Stimulated activated memory B cell treated with anti-CD40 and anti-IgM and Interleukin-4, amounts not matched to agents 10 μg/mL and 1 μg/mL and 100 μg/mL, for 72 hours (primary cell): ENCODE measurements around the gene LSM4.
"Not testable (repeated sequence)": the region's sequence is repeated elsewhere in the genome, so short reads cannot be mapped to it uniquely, and the experiment has no call there.

Experiments
- ATAC-seq: fragments of 150-1000 bp; cut with Tn5 transposase; 2 replicates; pipeline ENCODE4 v1.10.0; 2021
- H3K27ac Mint-ChIP-seq: one replicate; pipeline ENCODE4 v1.8.0; 2022; ENCODE audit warnings: mild to moderate bottlenecking, mixed read lengths
- H3K27me3 Mint-ChIP-seq: one replicate; pipeline ENCODE4 v1.8.0; 2022; ENCODE audit warnings: mixed read lengths
- H3K36me3 Mint-ChIP-seq: one replicate; pipeline ENCODE4 v1.8.0; 2022; ENCODE audit warnings: mixed read lengths
- H3K4me1 Mint-ChIP-seq: one replicate; pipeline ENCODE4 v1.8.0; 2022; ENCODE audit warnings: mixed read lengths
- H3K4me3 Mint-ChIP-seq: one replicate; pipeline ENCODE4 v1.8.0; 2022; ENCODE audit warnings: mild to moderate bottlenecking, moderate library complexity, mixed read lengths
- H3K9me3 Mint-ChIP-seq: one replicate; pipeline ENCODE4 v1.8.0; 2022; ENCODE audit warnings: mixed read lengths

The LSM4 gene

DNA sequence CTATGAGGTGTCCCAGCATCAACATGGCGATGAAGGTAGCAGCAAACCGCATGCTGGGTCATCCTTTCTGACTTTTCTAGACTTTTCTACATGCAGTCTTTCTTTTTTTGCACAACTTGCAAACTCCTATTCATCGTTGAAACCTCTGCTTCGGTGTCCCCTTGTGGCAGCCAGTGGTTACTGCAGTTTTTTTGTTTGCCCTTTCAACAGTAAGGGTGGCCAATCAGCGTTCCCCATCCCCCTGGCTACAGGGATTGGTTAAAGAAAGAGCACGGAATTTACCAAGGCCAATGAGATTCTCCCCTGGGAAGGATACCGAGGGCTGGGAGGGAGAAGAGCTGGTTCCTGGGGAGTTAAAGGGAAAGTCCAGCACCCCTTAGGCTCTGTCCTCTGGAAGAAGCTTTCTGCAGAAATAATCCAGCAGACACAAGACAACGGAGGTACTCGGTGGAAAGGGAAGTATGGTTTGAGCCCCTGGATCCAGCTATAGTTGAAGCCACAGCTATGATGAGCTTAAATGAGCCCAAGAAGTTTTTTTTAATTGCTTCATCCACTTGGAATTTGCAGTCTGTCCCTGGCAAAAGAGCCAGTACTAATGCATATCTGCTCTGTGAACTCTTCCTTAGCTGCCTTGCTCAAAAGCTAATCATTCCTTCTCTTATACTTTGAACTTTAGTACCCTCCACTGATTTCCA lies 5.6 kb upstream of the LSM4 start:
- Mint-ChIP-seq H3K27me3 (no peaks in the 10 kb centered on the region), H3K4me1 (peaks cover 19% of the 10 kb centered on the region), H3K9me3 (no peaks in the 10 kb centered on the region), H3K4me3 (peak overlapping the region; percentile 58), H3K27ac (peak overlapping the region; percentile 8), H3K36me3 (no peaks in the 10 kb centered on the region)
- ATAC-seq = peak; percentile 98

- no peaks in the 10 kb centered on the region for H3K36me3 Mint-ChIP-seq
- peaks cover 31% of the 10 kb centered on the region for H3K4me1 Mint-ChIP-seq
- H3K9me3 Mint-ChIP-seq = no peaks in the 10 kb centered on the region
- ATAC-seq = no peak
- H3K4me3 Mint-ChIP-seq = no peak overlapping the region
- no peaks in the 10 kb centered on the region for H3K27me3 Mint-ChIP-seq
- no peak overlapping the region for H3K27ac Mint-ChIP-seq
Observed at GRCh38 chr19:18326772-18327171, 3.9 kb upstream of the LSM4 start.

DNA sequence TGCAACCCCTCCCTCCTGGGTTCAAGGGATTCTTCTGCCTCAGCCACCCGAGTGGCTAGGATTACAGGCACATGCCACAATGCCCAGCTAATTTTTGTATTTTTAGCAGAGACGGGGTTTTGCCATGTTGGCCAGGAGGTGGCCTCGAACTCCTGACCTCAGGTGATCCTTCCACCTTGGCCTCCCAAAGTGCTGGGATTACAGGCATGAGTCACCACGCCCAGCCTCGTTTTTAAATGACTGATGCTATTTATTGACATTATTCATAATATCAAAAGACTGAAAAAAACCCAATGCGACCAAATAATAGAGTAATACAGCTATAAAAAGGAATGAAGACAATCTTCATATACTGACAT lies 1.5 kb upstream of the LSM4 start:
- H3K4me3 Mint-ChIP-seq, H3K9me3 Mint-ChIP-seq, ATAC-seq, H3K27me3 Mint-ChIP-seq: not testable (repeated sequence)
- Mint-ChIP-seq H3K36me3 (peaks cover 10% of the 10 kb centered on the region), H3K27ac (peak overlapping the region; percentile 84), H3K4me1 (peaks cover 50% of the 10 kb centered on the region)

GRCh38 chr19:18322318-18322758 lies 538 bp downstream of the LSM4 start:
- Mint-ChIP-seq H3K36me3 (peaks cover 10% of the 10 kb centered on the region), H3K27me3 (no peaks in the 10 kb centered on the region), H3K9me3 (no peaks in the 10 kb centered on the region), H3K4me3 (peak overlapping the region; percentile 82), H3K4me1 (peaks cover 57% of the 10 kb centered on the region), H3K27ac (peak overlapping the region; percentile 84)
- ATAC-seq = no peak

GRCh38 chr19:18321734-18322102 lies 1.2 kb downstream of the LSM4 start:
- Mint-ChIP-seq H3K4me1 (peaks cover 57% of the 10 kb centered on the region), H3K9me3 (no peaks in the 10 kb centered on the region), H3K27me3 (no peaks in the 10 kb centered on the region), H3K36me3 (peaks cover 10% of the 10 kb centered on the region), H3K4me3 (peak overlapping the region; percentile 82), H3K27ac (peak overlapping the region; percentile 84)
- ATAC-seq = no peak

DNA sequence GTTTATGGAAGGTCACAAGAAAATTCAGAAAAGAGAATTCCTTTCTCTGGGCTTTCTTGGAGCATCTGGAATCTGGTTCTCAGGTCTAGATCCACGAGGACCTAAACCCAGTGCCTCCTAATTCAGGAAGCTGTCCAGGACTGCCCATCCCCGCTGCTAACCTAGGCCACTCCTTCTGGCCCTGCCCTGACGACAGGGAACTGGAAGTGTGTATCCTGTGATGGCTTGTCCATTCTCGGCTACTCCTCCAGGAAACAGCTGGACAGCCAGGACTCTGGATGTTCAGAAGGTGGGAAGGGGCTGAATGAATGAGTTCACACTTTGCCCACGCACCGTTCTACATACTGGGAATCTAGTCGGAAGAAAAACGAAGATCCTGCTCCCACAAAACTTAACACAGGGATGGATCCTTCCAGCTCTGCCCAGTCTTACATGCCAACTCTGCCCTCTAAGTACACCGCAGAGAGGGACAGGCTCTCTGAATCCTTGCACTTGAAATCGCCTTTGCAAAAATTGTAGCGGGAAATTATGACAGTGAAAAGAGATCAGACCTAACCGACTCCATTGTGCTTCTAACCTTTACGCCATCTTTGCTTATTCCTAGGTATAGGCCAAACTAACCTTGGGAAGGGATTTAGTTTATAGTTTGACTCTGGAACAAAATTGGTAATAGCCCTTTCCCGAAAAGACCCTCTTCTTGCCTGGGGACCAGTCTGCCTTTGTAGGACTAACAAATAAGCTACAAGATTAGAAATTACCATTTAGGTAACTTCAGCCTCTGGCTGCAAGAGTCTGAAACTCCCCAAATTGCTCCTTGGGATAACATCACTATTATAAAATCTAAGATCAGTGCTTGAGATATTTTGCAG lies 1.8 kb downstream of the LSM4 start:
- Mint-ChIP-seq H3K4me3 (peak overlapping the region; percentile 82), H3K27ac (peak overlapping the region; percentile 84), H3K36me3 (peaks cover 10% of the 10 kb centered on the region), H3K9me3 (no peaks in the 10 kb centered on the region), H3K4me1 (peaks cover 63% of the 10 kb centered on the region), H3K27me3 (no peaks in the 10 kb centered on the region)
- no peak for ATAC-seq

DNA sequence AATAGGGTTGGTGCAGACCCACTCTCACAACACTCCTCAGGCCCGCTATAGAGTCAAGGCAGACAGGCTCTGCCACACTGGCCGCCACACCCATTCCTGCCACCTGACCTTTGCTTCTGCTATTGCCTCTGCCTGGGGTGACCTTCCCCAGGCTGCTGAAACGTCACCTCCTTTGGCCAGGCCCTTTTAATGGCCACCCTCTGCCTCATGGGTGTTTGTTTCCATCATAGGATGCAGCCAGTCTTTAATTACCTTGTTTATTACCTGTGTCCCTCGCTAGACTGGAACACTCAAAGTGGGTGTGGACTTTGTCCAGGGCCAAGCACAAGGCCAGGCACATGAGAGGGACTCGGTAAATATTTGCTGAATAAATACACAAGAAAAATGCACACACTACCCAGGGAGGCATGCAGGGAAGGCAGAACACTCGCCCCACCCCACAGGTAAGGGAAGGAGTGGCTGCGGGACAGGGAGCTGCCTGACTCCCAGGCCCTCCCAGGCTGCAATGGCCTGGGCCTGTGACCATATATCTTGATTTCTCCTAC lies 3.2 kb downstream of the LSM4 start:
- peaks cover 16% of the 10 kb centered on the region for H3K36me3 Mint-ChIP-seq

GRCh38 chr19:18317961-18318800 lies 4.7 kb downstream of the LSM4 start:
- H3K36me3 Mint-ChIP-seq = peaks cover 21% of the 10 kb centered on the region
- no peaks in the 10 kb centered on the region for H3K9me3 Mint-ChIP-seq
- H3K27ac Mint-ChIP-seq = peak overlapping the region; percentile 87
- no peaks in the 10 kb centered on the region for H3K27me3 Mint-ChIP-seq
- no peak overlapping the region for H3K4me3 Mint-ChIP-seq
- peaks cover 61% of the 10 kb centered on the region for H3K4me1 Mint-ChIP-seq
- no peak for ATAC-seq

More for the DNA sequence above, 3.2 kb downstream of the LSM4 start:
- Mint-ChIP-seq H3K4me1 (peaks cover 71% of the 10 kb centered on the region), H3K9me3 (no peaks in the 10 kb centered on the region), H3K27me3 (no peaks in the 10 kb centered on the region), H3K4me3 (no peak overlapping the region), H3K27ac (peak overlapping the region; percentile 65)
- ATAC-seq = no peak

GRCh38 chr19:18313398-18313797 lies 9.5 kb downstream of the LSM4 start:
- H3K4me3 Mint-ChIP-seq = no peak overlapping the region
- H3K4me1 Mint-ChIP-seq = peaks cover 24% of the 10 kb centered on the region
- peaks cover 31% of the 10 kb centered on the region for H3K36me3 Mint-ChIP-seq
- no peak overlapping the region for H3K27ac Mint-ChIP-seq
- no peaks in the 10 kb centered on the region for H3K9me3 Mint-ChIP-seq
- no peak for ATAC-seq
- H3K27me3 Mint-ChIP-seq = no peaks in the 10 kb centered on the region

DNA sequence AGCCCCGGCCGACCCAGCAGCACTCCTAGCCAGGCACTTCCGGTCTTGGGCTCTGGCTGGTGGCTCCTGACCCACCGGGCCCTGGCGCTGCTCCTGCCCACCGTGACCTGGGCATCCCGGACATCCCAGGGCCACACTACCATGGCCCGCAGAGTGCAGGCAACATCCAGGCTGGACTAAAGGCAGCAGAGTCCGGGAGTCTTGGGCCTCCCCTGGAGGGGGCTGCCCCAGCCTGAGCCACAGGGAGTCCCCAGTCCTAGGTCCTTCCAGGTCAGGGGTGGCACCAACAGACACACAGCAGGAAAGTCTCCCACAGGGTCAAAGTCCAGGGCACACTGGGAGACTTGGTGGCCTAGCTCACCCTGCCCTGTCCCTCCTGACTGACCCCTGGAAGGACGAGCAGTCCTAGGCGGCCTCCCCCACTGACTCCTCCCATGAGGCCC lies 10.8 kb downstream of the LSM4 start:
- no peak overlapping the region for H3K4me3 Mint-ChIP-seq
- ATAC-seq = no peak
- H3K36me3 Mint-ChIP-seq = peaks cover 39% of the 10 kb centered on the region
- peaks cover 23% of the 10 kb centered on the region for H3K4me1 Mint-ChIP-seq
- no peaks in the 10 kb centered on the region for H3K27me3 Mint-ChIP-seq
- no peaks in the 10 kb centered on the region for H3K9me3 Mint-ChIP-seq
- peak overlapping the region; percentile 30 for H3K27ac Mint-ChIP-seq

- Mint-ChIP-seq H3K9me3 (no peaks in the 10 kb centered on the region), H3K27me3 (no peaks in the 10 kb centered on the region), H3K36me3 (peaks cover 40% of the 10 kb centered on the region), H3K4me1 (peaks cover 27% of the 10 kb centered on the region), H3K4me3 (no peak overlapping the region), H3K27ac (no peak overlapping the region)
- ATAC-seq = no peak
Observed at GRCh38 chr19:18311502-18312091, 11.3 kb downstream of the LSM4 start.

DNA sequence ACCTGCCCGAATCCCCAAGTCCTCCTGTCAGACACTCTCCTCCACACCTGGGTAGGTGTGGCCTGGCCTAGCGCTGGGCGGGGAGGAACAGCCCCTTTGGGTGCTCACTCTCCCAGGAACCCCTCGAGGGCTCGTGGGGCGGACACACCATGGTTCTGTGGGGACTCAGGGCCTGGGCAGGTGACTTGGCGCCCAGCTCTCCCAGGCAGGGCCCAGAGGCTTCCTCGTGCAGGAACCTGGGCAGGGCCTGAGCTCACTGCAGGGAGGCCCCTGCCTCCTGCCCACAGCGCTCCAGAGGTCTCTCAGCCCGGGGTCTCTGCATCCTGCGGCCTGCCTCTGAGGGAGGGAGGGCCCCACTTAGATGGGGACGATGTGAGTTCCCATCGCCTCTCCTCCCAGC lies 11.9 kb downstream of the LSM4 start:
- Mint-ChIP-seq H3K36me3 (peaks cover 40% of the 10 kb centered on the region), H3K4me3 (no peak overlapping the region), H3K27me3 (no peaks in the 10 kb centered on the region), H3K27ac (no peak overlapping the region), H3K9me3 (no peaks in the 10 kb centered on the region), H3K4me1 (peaks cover 27% of the 10 kb centered on the region)
- no peak for ATAC-seq

GRCh38 chr19:18310118-18310909 lies 12.6 kb downstream of the LSM4 start:
- no peak for ATAC-seq
- peaks cover 35% of the 10 kb centered on the region for H3K36me3 Mint-ChIP-seq
- no peak overlapping the region for H3K4me3 Mint-ChIP-seq
- H3K4me1 Mint-ChIP-seq = peaks cover 27% of the 10 kb centered on the region
- H3K9me3 Mint-ChIP-seq = no peaks in the 10 kb centered on the region
- H3K27ac Mint-ChIP-seq = no peak overlapping the region
- H3K27me3 Mint-ChIP-seq = no peaks in the 10 kb centered on the region

DNA sequence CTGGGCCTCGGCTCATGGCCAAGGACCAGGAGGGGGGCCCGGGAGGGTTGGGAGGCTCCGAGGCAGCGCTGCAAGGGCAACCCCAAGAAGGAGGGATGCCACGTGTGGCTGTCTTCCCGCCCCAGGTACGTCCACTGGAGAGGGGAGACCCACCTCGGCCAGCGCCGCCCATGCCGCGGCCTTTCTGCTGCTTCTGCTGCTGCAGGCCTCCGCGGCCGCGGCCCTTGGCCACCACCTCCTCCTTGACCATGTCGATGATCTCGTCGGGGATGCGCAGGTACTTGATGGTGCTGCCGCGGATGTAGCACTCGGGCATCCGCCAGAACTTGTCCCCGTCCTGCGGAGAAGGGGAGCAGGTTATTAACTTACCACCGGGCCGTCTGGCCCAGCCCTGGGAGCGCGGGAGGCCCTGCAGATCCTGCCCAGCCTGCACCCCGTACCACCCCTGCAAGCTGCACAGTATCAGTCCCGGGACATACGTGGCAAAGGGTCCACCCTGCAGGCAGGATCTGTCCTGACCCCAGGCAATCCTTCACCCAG lies 13.3 kb downstream of the LSM4 start:
- Mint-ChIP-seq H3K27me3 (no peaks in the 10 kb centered on the region), H3K27ac (no peak overlapping the region), H3K4me3 (no peak overlapping the region), H3K9me3 (no peaks in the 10 kb centered on the region), H3K36me3 (peaks cover 34% of the 10 kb centered on the region), H3K4me1 (peaks cover 34% of the 10 kb centered on the region)
- ATAC-seq = no peak
